Panc1 (cell line): ENCODE measurements around the gene TSEN15. TPM values are rescaled to one million over a fixed set of nuclear protein-coding genes. Genes with fewer than 3 reads are reported as not detected.

Experiments used
- ATAC-seq: fragments of 200-7000 bp; cut with Tn5 transposase; 2 replicates; pipeline ENCODE4 v1.9.1; 2020; ENCODE audit warnings: mild to moderate bottlenecking, moderate library complexity
- BruUV-seq: library from RNA; stranded (reverse); fragments of 400-500 nt; replicated peaks from 2 replicates; lab custom pipeline; 2021; lab: Mats Ljungman, UMichigan
- CTCF ChIA-PET: fragments of 300-600 bp; sonication (Branson Sonifier 250); formaldehyde crosslinking; loops from one replicate; lab custom pipeline; 2022; ENCODE audit warnings: antibody characterized with exemption; lab: Charles Lee
- POLR2A ChIA-PET: fragments of 300-600 bp; sonication (Branson Sonifier 250); formaldehyde crosslinking; loops from one replicate; lab custom pipeline; 2022; ENCODE audit warnings: antibody characterized with exemption; lab: Charles Lee
- DNase-seq: peaks from one replicate; pipeline ENCODE4 v3.0.0-alpha.2; 2010; ENCODE audit warnings: low read depth, low spot score
- H3K27ac ChIP-seq: 2 replicates; pipeline ENCODE4 v1.5.1; 2011; ENCODE audit warnings: mild to moderate bottlenecking, low read length, inconsistent platforms
- H3K27me3 ChIP-seq: fragments of 200-500 bp; sonication (Bioruptor generic); 2 replicates; pipeline ENCODE4 v1.6.0; 2014; ENCODE audit warnings: low read length, inconsistent platforms; ENCODE audit not compliant: control insufficient read depth, insufficient read depth
- H3K36me3 ChIP-seq: fragments of 200-500 bp; sonication (Bioruptor generic); 2 replicates; pipeline ENCODE4 v1.5.1; 2014; ENCODE audit warnings: inconsistent platforms, mild to moderate bottlenecking, low read length, moderate library complexity; ENCODE audit not compliant: control insufficient read depth, insufficient read depth
- H3K4me1 ChIP-seq: 2 replicates; pipeline ENCODE4 v1.5.1; 2011; ENCODE audit warnings: inconsistent platforms, mild to moderate bottlenecking, low read length, moderate library complexity; ENCODE audit not compliant: control insufficient read depth, insufficient read depth
- H3K4me3 ChIP-seq, 2 experiments: 2 replicates each; pipeline ENCODE4 v1.5.1; 2011 to 2012; ENCODE audit warnings: low read depth in 2 of 2, low read length in 2 of 2, mild to moderate bottlenecking in 2 of 2, inconsistent platforms in 1 of 2, moderate library complexity in 1 of 2
- H3K9me3 ChIP-seq: fragments of 200-500 bp; sonication (Bioruptor generic); 2 replicates; pipeline ENCODE4 v1.5.1; 2014; ENCODE audit warnings: low read depth, mild to moderate bottlenecking, inconsistent platforms, low read length, moderate library complexity; ENCODE audit not compliant: control insufficient read depth, insufficient read depth
- POLR2AphosphoS5 ChIP-seq: IDR thresholded peaks from 2 replicates; pipeline ENCODE4 v1.6.1; 2012; ENCODE audit warnings: mild to moderate bottlenecking, low read depth, low read length, moderate library complexity
- SIN3A ChIP-seq: IDR thresholded peaks from 2 replicates; pipeline ENCODE4 v1.6.1; 2012; ENCODE audit warnings: low read depth, mild to moderate bottlenecking, low read length, moderate library complexity, borderline replicate concordance; ENCODE audit not compliant: insufficient read depth
- TCF7L2 ChIP-seq: IDR thresholded peaks from 2 replicates; pipeline ENCODE4 v1.6.1; 2011; ENCODE audit warnings: mild to moderate bottlenecking, low read depth, low read length, inconsistent platforms
- in situ Hi-C: cut with HindIII; loops from 2 replicates; pipeline ENCODE4 v1.10.0; 2016; ENCODE audit warnings: low sequenced_read_pairs, low pct_unique_long_range_greater_than_20kb
- intact Hi-C: fragments of 100-400 bp; cut with micrococcal nuclease; formaldehyde crosslinking; loops from one replicate; pipeline ENCODE4 v1.10.0; 2022; ENCODE audit not compliant: unreplicated experiment
- total RNA-seq: library from RNA; stranded (reverse); gene quantifications from one replicate; pipeline ENCODE4 v1.2.1, GENCODE V29; 2021; ENCODE audit not compliant: unreplicated experiment
- TF ChIP-seq, protein P1 (sequence below), 2 experiments: IDR thresholded peaks; 2 replicates each; pipeline ENCODE4 v1.6.1; 2011 to 2012; ENCODE audit warnings: low read depth in 2 of 2, control low read depth in 1 of 2, low read length in 1 of 2, mild to moderate bottlenecking in 1 of 2, moderate library complexity in 1 of 2; ENCODE audit not compliant: insufficient read depth in 1 of 2
- TF ChIP-seq, protein P2 (sequence below): fragments of 450-650 bp; IDR thresholded peaks from 2 replicates; pipeline ENCODE4 v1.5.1; 2017; ENCODE audit warnings: mild to moderate bottlenecking

TSEN15 gene
- total RNA-seq, 1 experiment from 2014 or later, result 31.4 TPM

DNA sequence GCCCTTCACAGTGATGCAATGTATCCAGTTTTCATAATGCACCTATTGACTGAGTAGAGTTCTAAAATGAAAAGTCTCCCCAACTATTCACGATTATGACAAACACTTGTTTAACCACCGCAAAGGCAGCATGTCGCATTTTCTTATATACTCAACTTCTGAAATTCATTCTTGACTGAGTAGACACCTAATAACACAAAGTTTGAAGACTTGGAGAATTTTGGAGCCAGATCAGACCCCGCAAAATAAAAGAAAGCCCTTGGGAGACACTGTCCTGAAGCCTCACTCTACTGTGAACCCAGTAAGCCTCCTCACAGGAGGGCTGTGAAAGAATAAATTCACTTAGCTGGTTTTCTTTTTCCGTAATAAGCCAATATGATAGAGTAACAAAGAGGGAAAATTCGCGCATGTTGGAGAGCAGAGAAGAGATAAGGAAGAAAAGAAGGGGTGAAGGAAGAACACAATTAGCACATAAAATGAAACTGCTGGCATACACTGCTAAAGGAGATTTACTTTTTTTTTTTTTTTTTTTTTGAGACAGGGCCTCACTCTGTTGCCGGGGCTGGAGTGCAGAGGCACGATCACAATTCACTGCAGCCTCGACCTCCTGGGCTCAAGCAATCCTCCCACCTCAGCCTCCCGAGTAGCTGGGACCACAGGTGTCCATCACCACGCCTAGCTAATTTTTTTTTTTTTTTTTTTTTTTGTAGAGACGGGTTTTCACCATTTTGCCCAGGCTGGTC, 13.5 kb upstream of the TSEN15 start:
- DNase-seq (no peak), ATAC-seq (no peak)
- H3K36me3 ChIP-seq, result no peaks in the 10 kb centered on the region; the same call in 1 of the 2 replicates
- no peaks in the 10 kb centered on the region for H3K9me3 ChIP-seq
- in situ Hi-C loops (no loop called here), intact Hi-C loops (no loop called here)
- peaks cover 5% of the 10 kb centered on the region; the same call in 1 of the 2 replicates for H3K4me1 ChIP-seq
- ChIA-PET POLR2A (no interaction called here), CTCF (no interaction called here)
- no peak overlapping the region for H3K27ac ChIP-seq
- TF ChIP-seq, protein P1, sequence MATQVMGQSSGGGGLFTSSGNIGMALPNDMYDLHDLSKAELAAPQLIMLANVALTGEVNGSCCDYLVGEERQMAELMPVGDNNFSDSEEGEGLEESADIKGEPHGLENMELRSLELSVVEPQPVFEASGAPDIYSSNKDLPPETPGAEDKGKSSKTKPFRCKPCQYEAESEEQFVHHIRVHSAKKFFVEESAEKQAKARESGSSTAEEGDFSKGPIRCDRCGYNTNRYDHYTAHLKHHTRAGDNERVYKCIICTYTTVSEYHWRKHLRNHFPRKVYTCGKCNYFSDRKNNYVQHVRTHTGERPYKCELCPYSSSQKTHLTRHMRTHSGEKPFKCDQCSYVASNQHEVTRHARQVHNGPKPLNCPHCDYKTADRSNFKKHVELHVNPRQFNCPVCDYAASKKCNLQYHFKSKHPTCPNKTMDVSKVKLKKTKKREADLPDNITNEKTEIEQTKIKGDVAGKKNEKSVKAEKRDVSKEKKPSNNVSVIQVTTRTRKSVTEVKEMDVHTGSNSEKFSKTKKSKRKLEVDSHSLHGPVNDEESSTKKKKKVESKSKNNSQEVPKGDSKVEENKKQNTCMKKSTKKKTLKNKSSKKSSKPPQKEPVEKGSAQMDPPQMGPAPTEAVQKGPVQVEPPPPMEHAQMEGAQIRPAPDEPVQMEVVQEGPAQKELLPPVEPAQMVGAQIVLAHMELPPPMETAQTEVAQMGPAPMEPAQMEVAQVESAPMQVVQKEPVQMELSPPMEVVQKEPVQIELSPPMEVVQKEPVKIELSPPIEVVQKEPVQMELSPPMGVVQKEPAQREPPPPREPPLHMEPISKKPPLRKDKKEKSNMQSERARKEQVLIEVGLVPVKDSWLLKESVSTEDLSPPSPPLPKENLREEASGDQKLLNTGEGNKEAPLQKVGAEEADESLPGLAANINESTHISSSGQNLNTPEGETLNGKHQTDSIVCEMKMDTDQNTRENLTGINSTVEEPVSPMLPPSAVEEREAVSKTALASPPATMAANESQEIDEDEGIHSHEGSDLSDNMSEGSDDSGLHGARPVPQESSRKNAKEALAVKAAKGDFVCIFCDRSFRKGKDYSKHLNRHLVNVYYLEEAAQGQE (IDR thresholded peaks at IDR 0.05; ENCODE audit: insufficient read depth in 1 of 2, low read depth in 2 of 2, low read length in 1 of 2), result no peak
- TF ChIP-seq TCF7L2 (no peak), POLR2AphosphoS5 (no peak), SIN3A (no peak)
- TF ChIP-seq, protein P2, sequence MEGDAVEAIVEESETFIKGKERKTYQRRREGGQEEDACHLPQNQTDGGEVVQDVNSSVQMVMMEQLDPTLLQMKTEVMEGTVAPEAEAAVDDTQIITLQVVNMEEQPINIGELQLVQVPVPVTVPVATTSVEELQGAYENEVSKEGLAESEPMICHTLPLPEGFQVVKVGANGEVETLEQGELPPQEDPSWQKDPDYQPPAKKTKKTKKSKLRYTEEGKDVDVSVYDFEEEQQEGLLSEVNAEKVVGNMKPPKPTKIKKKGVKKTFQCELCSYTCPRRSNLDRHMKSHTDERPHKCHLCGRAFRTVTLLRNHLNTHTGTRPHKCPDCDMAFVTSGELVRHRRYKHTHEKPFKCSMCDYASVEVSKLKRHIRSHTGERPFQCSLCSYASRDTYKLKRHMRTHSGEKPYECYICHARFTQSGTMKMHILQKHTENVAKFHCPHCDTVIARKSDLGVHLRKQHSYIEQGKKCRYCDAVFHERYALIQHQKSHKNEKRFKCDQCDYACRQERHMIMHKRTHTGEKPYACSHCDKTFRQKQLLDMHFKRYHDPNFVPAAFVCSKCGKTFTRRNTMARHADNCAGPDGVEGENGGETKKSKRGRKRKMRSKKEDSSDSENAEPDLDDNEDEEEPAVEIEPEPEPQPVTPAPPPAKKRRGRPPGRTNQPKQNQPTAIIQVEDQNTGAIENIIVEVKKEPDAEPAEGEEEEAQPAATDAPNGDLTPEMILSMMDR, result no peak
- H3K27me3 ChIP-seq, result peaks cover 9% of the 10 kb centered on the region; the same call in 1 of the 2 replicates
- BruUV-seq, result no TSS peak
- peak overlapping the region in 1 of 2 experiments; percentile 47; a peak in 2 of 4 replicates for H3K4me3 ChIP-seq

DNA sequence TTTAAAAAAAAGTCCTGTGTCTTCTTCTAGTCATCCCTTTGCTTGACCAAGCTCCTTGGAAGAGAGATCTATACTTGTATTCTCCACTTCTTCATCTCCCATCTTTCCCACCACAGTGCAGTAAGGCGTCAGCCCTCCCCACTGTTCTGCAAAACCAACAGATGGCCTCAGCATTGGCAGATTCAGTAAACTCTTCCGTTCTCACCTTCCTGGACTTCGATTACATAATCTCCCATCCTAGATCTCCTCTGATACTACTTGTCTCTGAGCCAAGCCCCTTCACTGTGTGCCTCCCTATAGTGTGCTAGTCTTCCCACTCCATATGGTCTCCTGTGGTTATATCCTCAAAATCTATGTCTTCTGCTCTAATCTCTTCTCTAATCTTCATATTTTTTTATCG, 12.4 kb upstream of the TSEN15 start:
- H3K27ac ChIP-seq, result no peak overlapping the region
- intact Hi-C loops, result no loop called here
- no peak for DNase-seq
- TF ChIP-seq SIN3A (no peak), TCF7L2 (no peak), POLR2AphosphoS5 (no peak)
- TF ChIP-seq, protein P1 (IDR thresholded peaks at IDR 0.05; ENCODE audit: insufficient read depth in 1 of 2, low read depth in 2 of 2, low read length in 1 of 2), result no peak
- TF ChIP-seq, protein P2, result no peak
- ChIA-PET POLR2A (no interaction called here), CTCF (no interaction called here)
- no peak overlapping the region for H3K4me3 ChIP-seq
- no peaks in the 10 kb centered on the region for H3K9me3 ChIP-seq
- no TSS peak for BruUV-seq
- H3K27me3 ChIP-seq, result peaks cover 9% of the 10 kb centered on the region; the same call in 1 of the 2 replicates
- in situ Hi-C loops, result no loop called here
- peaks cover 5% of the 10 kb centered on the region; the same call in 1 of the 2 replicates for H3K4me1 ChIP-seq
- no peaks in the 10 kb centered on the region; the same call in 1 of the 2 replicates for H3K36me3 ChIP-seq
- no peak for ATAC-seq
